Kidney (tissue), 14 donors: ENCODE measurements around the gene RTEL1. TPM values are rescaled to one million over a fixed set of nuclear protein-coding genes. Genes with fewer than 3 reads are reported as not detected.

Source experiments
- DNase-seq, 5 donors: peaks; one replicate each; pipeline ENCODE4 v3.0.0-alpha.2; 2013 to 2020
- FAIRE-seq: peaks from 2 replicates; lab custom pipeline; 2012; peaks lifted over from hg19 to GRCh38; lab: Jason Lieb, UNC
- H3K27ac ChIP-seq, 2 donors: one replicate each; pipeline ENCODE4 v1.7.0; 2013; ENCODE audit warnings: low read depth in 2 of 2, low read length in 2 of 2, inconsistent platforms in 1 of 2
- H3K27me3 ChIP-seq: one replicate; pipeline ENCODE4 v1.7.1; 2013; ENCODE audit warnings: low read length, inconsistent platforms; ENCODE audit not compliant: control insufficient read depth, insufficient read depth
- H3K36me3 ChIP-seq, 3 donors: one replicate each; pipeline versions ENCODE4 v1.7.0 to v1.7.1; 2013; ENCODE audit warnings: low read length in 3 of 3, control low read depth in 1 of 3, inconsistent platforms in 1 of 3; ENCODE audit not compliant: insufficient read depth in 3 of 3, control insufficient read depth in 2 of 3
- H3K4me1 ChIP-seq, 3 donors: one replicate each; pipeline versions ENCODE4 v1.7.0 to v1.7.1; 2013; ENCODE audit warnings: low read length in 3 of 3, inconsistent platforms in 1 of 3, low read depth in 1 of 3; ENCODE audit not compliant: control insufficient read depth in 2 of 3, insufficient read depth in 2 of 3
- H3K4me3 ChIP-seq, 3 donors: one replicate each; pipeline versions ENCODE4 v1.7.0 to v1.8.1; 2013; ENCODE audit warnings: low read length in 3 of 3, control low read depth in 1 of 3, inconsistent platforms in 1 of 3
- H3K9ac ChIP-seq, 3 donors: one replicate each; pipeline versions ENCODE4 v1.7.0 to v1.7.1; 2013; ENCODE audit warnings: low read length in 3 of 3, control low read depth in 1 of 3, inconsistent platforms in 1 of 3
- H3K9me3 ChIP-seq, 3 donors: one replicate each; pipeline versions ENCODE4 v1.7.0 to v1.7.1; 2013; ENCODE audit warnings: low read length in 3 of 3, control low read depth in 1 of 3, inconsistent platforms in 1 of 3; ENCODE audit not compliant: control insufficient read depth in 2 of 3, insufficient read depth in 1 of 3
- CTCF ChIP-seq: IDR thresholded peaks from 3 replicates; pipeline ENCODE4 v1.5.1; 2012; ENCODE audit warnings: mild to moderate bottlenecking, moderate library complexity, borderline replicate concordance; ENCODE audit not compliant: insufficient read depth; ENCODE audit errors: extremely low read depth
- intact Hi-C: fragments of 100-400 bp; cut with DNase I; formaldehyde crosslinking; loops from one replicate; pipeline ENCODE4 v1.11.1; 2022
- polyA plus RNA-seq: library from polyadenylated mRNA; stranded (reverse); fragments of 350-450 nt; fragmentation: Illumina TruSeq; extraction: RNeasy Lipid Tissue Mini Kit (QIAGEN cat#74804); gene quantifications from one replicate; pipeline ENCODE4 v1.2.3, GENCODE V29; 2014; ENCODE audit warnings: low read depth, low replicate concordance; ENCODE audit not compliant: insufficient read depth
- total RNA-seq: library from RNA; stranded (reverse); fragmentation: NEBNext Ultra II Directional; extraction: Animal tissue kit (Norgen Biotek cat#: 25700); gene quantifications from one replicate; pipeline ENCODE4 v1.2.1, GENCODE V29; 2021
- donor health status: control.
- donor health status: control.
- donor health status: control.
- donor health status: control.
- donor health status: control.
- donor health status: DM: yes; HTN: yes; CAD: no.
- donor health status: Normal renal cell carcinoma (clear cell type).

RTEL1 gene
- total and polyA plus RNA-seq, 2 donors from 2014 or later: 5.3 to 37.7 TPM

- no peak for FAIRE-seq
- TF ChIP-seq CTCF: no peak
- peak within 1 kb of the TSS; percentile 97 to 98 for H3K27ac ChIP-seq
- no peaks in the 10 kb centered on the region for H3K9me3 ChIP-seq
- peak within 1 kb of the TSS; percentile 65 to 80 (median 76) for H3K4me3 ChIP-seq
- peak; percentile 76 to 92 (median 89) for DNase-seq
- H3K4me1 ChIP-seq: peaks cover 0 to 7% (median 5%) of the 10 kb centered on the region in 3 donors
- intact Hi-C loops: no loop called here
- peak within 1 kb of the TSS; percentile 6 to 96 (median 91) for H3K9ac ChIP-seq
- no peaks in the 10 kb centered on the region for H3K36me3 ChIP-seq
- no peaks in the 10 kb centered on the region for H3K27me3 ChIP-seq
These were observed 31.5 kb upstream of the RTEL1 start, which contains the start of gene GMEB2 for GRCh38 chr20:63626424-63627128. Gene GMEB2, minus strand, starts transcription at chr20:63627101. Its CDS starts 7,704 bp downstream, at chr20:63619397.

GRCh38 chr20:63627129-63627750 is 30.9 kb upstream of the RTEL1 start:
- Histone ChIP-seq H3K27me3 (no peaks in the 10 kb centered on the region), H3K4me3 (peak overlapping the region; percentile 65 to 80 (median 76)), H3K27ac (peak overlapping the region; percentile 97 to 98), H3K9me3 (no peaks in the 10 kb centered on the region), H3K9ac (peak overlapping the region; percentile 6 to 96 (median 90)), H3K36me3 (no peaks in the 10 kb centered on the region), H3K4me1 (peaks cover 0 to 7% (median 5%) of the 10 kb centered on the region in 3 donors)
- peak; percentile 94 to 99 (median 96) for DNase-seq
- FAIRE-seq: no peak
- intact Hi-C loops: no loop called here
- peak; percentile 4 for TF ChIP-seq CTCF

GRCh38 chr20:63627751-63628245 is 30.3 kb upstream of the RTEL1 start:
- no peak for TF ChIP-seq CTCF
- intact Hi-C loops: no loop called here
- no peaks in the 10 kb centered on the region for H3K36me3 ChIP-seq
- H3K9ac ChIP-seq: peak overlapping the region in 2 of 3 donors; percentile 76 to 90
- no peak for FAIRE-seq
- peak in 2 of 5 donors; percentile 81 to 83 for DNase-seq
- H3K4me3 ChIP-seq: peak overlapping the region; percentile 7 to 80 (median 62)
- H3K27ac ChIP-seq: peak overlapping the region; percentile 48 to 97
- H3K9me3 ChIP-seq: no peaks in the 10 kb centered on the region
- H3K27me3 ChIP-seq: no peaks in the 10 kb centered on the region
- peaks cover 0 to 7% (median 5%) of the 10 kb centered on the region in 3 donors for H3K4me1 ChIP-seq
